Ovary (tissue), 10 donors: ENCODE measurements around the gene GPR162. TPM values are rescaled to one million over a fixed set of nuclear protein-coding genes. Genes with fewer than 3 reads are reported as not detected.
A peak's percentile ranks its signal among the peaks of the same experiment; 100 is the strongest.

ENCODE experiments used
- DNase-seq, 5 donors: peaks; one replicate each; pipeline ENCODE4 v3.0.0-alpha.2; 2019 to 2020
- H3K27ac ChIP-seq, 2 donors: fragments of 200-600 bp; one replicate each; pipeline versions ENCODE4 v1.5.1 to v1.8.0; 2019 to 2022
- H3K27me3 ChIP-seq: fragments of 200-600 bp; one replicate; pipeline ENCODE4 v1.8.0; 2022
- H3K36me3 ChIP-seq: fragments of 200-600 bp; sonication (generic); one replicate; pipeline ENCODE4 v1.5.1; 2019
- H3K4me1 ChIP-seq: one replicate; pipeline ENCODE4 v1.8.1; 2013; ENCODE audit warnings: mild to moderate bottlenecking, moderate library complexity; ENCODE audit not compliant: insufficient read depth
- H3K4me3 ChIP-seq: fragments of 200-600 bp; sonication (generic); one replicate; pipeline ENCODE4 v1.5.1; 2017
- H3K9me3 ChIP-seq, 2 donors: fragments of 200-600 bp in 1 of 2; sonication (generic) in 1 of 2; one replicate each; pipeline versions ENCODE4 v1.5.1 to v1.8.1; 2013 to 2019; ENCODE audit warnings: mild to moderate bottlenecking in 1 of 2, moderate library complexity in 1 of 2
- CTCF ChIP-seq, 3 donors: fragments of 450-650 bp in 2 of 3; fragments of 200-600 bp in 1 of 3; IDR thresholded peaks; one replicate each; pipeline versions ENCODE4 v1.5.1 to v1.8.0; 2016 to 2022; ENCODE audit warnings: antibody characterized with exemption in 3 of 3, mild to moderate bottlenecking in 1 of 3
- EP300 ChIP-seq: sonication (generic); formaldehyde crosslinking; IDR thresholded peaks from one replicate; pipeline ENCODE4 v1.6.1; 2017; ENCODE audit warnings: antibody characterized with exemption
- POLR2A ChIP-seq: fragments of 450-650 bp; IDR thresholded peaks from one replicate; pipeline ENCODE4 v1.6.1; 2017; ENCODE audit warnings: antibody characterized with exemption, mild to moderate bottlenecking, moderate library complexity
- WGBS, 3 donors: extraction: QIAGEN DNeasy Blood & Tissue Kit in 1 of 3; methylation state at CpG; one replicate each; pipeline versions ENCODE4 v1.1.5 to v1.1.7; 2013 to 2017; 5-methylcytosine and 5-hydroxymethylcytosine counted together
- intact Hi-C, 4 donors: fragments of 100-400 bp; cut with DNase I; formaldehyde crosslinking; loops; one replicate each; pipeline versions ENCODE4 v1.11.0 to v1.15.1; 2022 to 2023
- long read RNA-seq, 3 donors: library from polyadenylated mRNA in 2 of 3; unstranded in 2 of 3; transcript quantifications; one replicate each; pipeline ENCODE4 v2.0.0 and lab custom pipeline, GENCODE V29; 2021 to 2026
- polyA plus RNA-seq, 2 donors: library from polyadenylated mRNA; stranded (reverse); fragments of 200-250 nt in 1 of 2; fragments of 350-450 nt in 1 of 2; fragmentation: Illumina TruSeq in 1 of 2; extraction: RNeasy Lipid Tissue Mini Kit (QIAGEN cat#74804) in 1 of 2; gene quantifications; one replicate each; pipeline ENCODE4 v1.2.3, GENCODE V29; 2013 to 2014
- total RNA-seq, 7 donors: library from RNA; depleted of rRNA in 2 of 7; stranded (reverse); fragments of >200 nt in 2 of 7; fragmentation: NEBNext Ultra II Directional in 3 of 7; extraction: Animal tissue kit (Norgen Biotek cat#: 25700) in 3 of 7; gene quantifications; one replicate each; pipeline versions ENCODE4 v1.1.0 to v1.2.4, GENCODE V29; 2016 to 2023
- donor health status: DM: no; HTN: no; CAD: no; lungs with moderate emphysema.
- donor health status: DM: no; HTN: no; CAD: no.
- donor health status: Bipolar disorder and iron deficiency.
- donor health status: DM: yes; HTN: yes; CAD: no.
- donor health status: DM: no; HTN: no; CAD: no.
- donor health status: DM: yes; HTN: yes; CAD: no.

The GPR162 gene
- total RNA-seq (10 to 100 TPM in 2 of 7 donors, 1 to 10 TPM in 4, under 1 TPM in 1; 0.60 to 12.0 (median 7.6) TPM), polyA plus RNA-seq (1 to 10 TPM; 1.2 to 9.0 TPM)
- long read RNA-seq, donor 1, partial matches to known transcripts = 0 of 1 reads
- long read RNA-seq, donor 1, other reads (novel, unspliced or antisense) = 1 of 1 reads
- long read RNA-seq, donor 2, partial matches to known transcripts = 0 of 6 reads
- long read RNA-seq, donor 2, other reads (novel, unspliced or antisense) = 0 of 6 reads
- long read RNA-seq, donor 3, partial matches to known transcripts = 2 of 8 reads
- long read RNA-seq, donor 3, other reads (novel, unspliced or antisense) = 3 of 8 reads

GRCh38 chr12:6821591-6822425 is at the start of gene GPR162:
GPR162 (plus strand) TSS chr12:6821821; CDS start chr12:6823899, 2,078 bp downstream.
- no peak within 1 kb of the TSS for H3K27ac ChIP-seq
- DNase-seq = peak; percentile 54 to 73 (median 70)
- H3K9me3 ChIP-seq = no peaks in the 10 kb centered on the region
- intact Hi-C loops = loop anchor here in 2 of 4 donors (5.0 kb wide), 2 partner anchors 40 to 85 kb away; no protein-coding TSS in a partner anchor
- H3K27me3 ChIP-seq = no peaks in the 10 kb centered on the region
- 1% methylated on average over 19 to 28 of the region's 28 CpGs for WGBS, 3 donors
- TF ChIP-seq CTCF (IDR thresholded peaks at IDR 0.05) (no peak), EP300 (no peak), POLR2A (no peak)
- H3K4me1 ChIP-seq = peaks cover 10% of the 10 kb centered on the region
- H3K36me3 ChIP-seq = no peaks in the 10 kb centered on the region
- peak within 1 kb of the TSS; percentile 19 for H3K4me3 ChIP-seq

GRCh38 chr12:6772331-6772695 is 49.3 kb upstream of the GPR162 start, which contains the start of gene LAG3:
LAG3 (plus strand) TSS chr12:6772520; CDS start chr12:6772853, 333 bp downstream.
- WGBS, 3 donors = 22 to 23% (median 22%) methylated on average over 15 of the region's 15 CpGs
- H3K4me3 ChIP-seq = peak within 1 kb of the TSS; percentile 37
- H3K4me1 ChIP-seq = peaks cover 17% of the 10 kb centered on the region

GRCh38 chr12:6772726-6773589 is 48.7 kb upstream of the GPR162 start:
- TF ChIP-seq POLR2A = no peak
- intact Hi-C loops = loop anchor here in 1 of 4 donors (10.0 kb wide), 1 partner anchor 218 kb away; the partner anchor contains the start of gene IFFO1
- H3K27ac ChIP-seq = peak overlapping the region; percentile 55 to 62
- peak in 1 of 5 donors; percentile 31 for DNase-seq
- H3K4me3 ChIP-seq = peak overlapping the region; percentile 37
- no peaks in the 10 kb centered on the region for H3K9me3 ChIP-seq
- H3K4me1 ChIP-seq = peaks cover 18% of the 10 kb centered on the region
- H3K27me3 ChIP-seq = no peaks in the 10 kb centered on the region
- no peaks in the 10 kb centered on the region for H3K36me3 ChIP-seq
- 53 to 63% (median 59%) methylated on average over 21 of the region's 21 CpGs for WGBS, 3 donors

More at GRCh38 chr12:6772331-6772695, 49.3 kb upstream of the GPR162 start, which contains the start of gene LAG3:
- no peaks in the 10 kb centered on the region for H3K9me3 ChIP-seq
- intact Hi-C loops = loop anchor here in 1 of 4 donors (10.0 kb wide), 1 partner anchor 218 kb away; the partner anchor contains the start of gene IFFO1
- peak within 1 kb of the TSS; percentile 55 to 62 for H3K27ac ChIP-seq
- H3K36me3 ChIP-seq = no peaks in the 10 kb centered on the region
- DNase-seq = peak in 4 of 5 donors; percentile 58 to 66 (median 60)
- H3K27me3 ChIP-seq = no peaks in the 10 kb centered on the region
- TF ChIP-seq CTCF (IDR thresholded peaks at IDR 0.05) (no peak), POLR2A (no peak), EP300 (no peak)

GRCh38 chr12:6773590-6774351 is 47.9 kb upstream of the GPR162 start:
- Histone ChIP-seq H3K27ac (peak overlapping the region; percentile 4 to 62), H3K27me3 (no peaks in the 10 kb centered on the region)
- 22 to 40% (median 30%) methylated on average over 41 to 60 of the region's 60 CpGs for WGBS, 3 donors

More at GRCh38 chr12:6773590-6774351, 47.9 kb upstream of the GPR162 start:
- DNase-seq = peak in 2 of 5 donors; percentile 20 to 59
- TF ChIP-seq EP300 (no peak), CTCF (IDR thresholded peaks at IDR 0.05) (no peak), POLR2A (no peak)
- H3K36me3 ChIP-seq = no peaks in the 10 kb centered on the region
- H3K4me3 ChIP-seq = peak overlapping the region; percentile 37
- peaks cover 10% of the 10 kb centered on the region for H3K4me1 ChIP-seq
- H3K9me3 ChIP-seq = no peaks in the 10 kb centered on the region
- intact Hi-C loops = loop anchor here in 1 of 4 donors (10.0 kb wide), 1 partner anchor 219 kb away; the partner anchor contains the start of gene IFFO1
